Rectal smooth muscle tissue (tissue), 1 donor: Measurements from ENCODE around the gene TTPAL.

Source experiments
- H3K27ac ChIP-seq: one replicate; pipeline ENCODE4 v1.7.0; 2013; ENCODE audit warnings: low read depth, low read length, inconsistent platforms
- H3K27me3 ChIP-seq: one replicate; pipeline ENCODE4 v1.7.0; 2013; ENCODE audit warnings: low read length; ENCODE audit not compliant: control insufficient read depth, insufficient read depth
- H3K36me3 ChIP-seq: one replicate; pipeline ENCODE4 v1.7.0; 2013; ENCODE audit warnings: low read length; ENCODE audit not compliant: control insufficient read depth, insufficient read depth
- H3K4me1 ChIP-seq: one replicate; pipeline ENCODE4 v1.7.0; 2013; ENCODE audit warnings: low read length; ENCODE audit not compliant: control insufficient read depth, insufficient read depth
- H3K4me3 ChIP-seq: one replicate; pipeline ENCODE4 v1.7.0; 2013; ENCODE audit warnings: low read length
- H3K9ac ChIP-seq: one replicate; pipeline ENCODE4 v1.7.0; 2013; ENCODE audit warnings: low read length

TTPAL gene

GRCh38 chr20:44432618-44433577, 42.8 kb upstream of the TTPAL start:
- Histone ChIP-seq H3K9ac (no peak overlapping the region), H3K36me3 (peaks cover 5% of the 10 kb centered on the region), H3K27me3 (no peaks in the 10 kb centered on the region), H3K27ac (no peak overlapping the region), H3K4me3 (no peak overlapping the region), H3K4me1 (no peaks in the 10 kb centered on the region)

- no peak overlapping the region for H3K27ac ChIP-seq
- peaks cover 5% of the 10 kb centered on the region for H3K36me3 ChIP-seq
- H3K4me1 ChIP-seq, result no peaks in the 10 kb centered on the region
- no peak overlapping the region for H3K4me3 ChIP-seq
- no peak overlapping the region for H3K9ac ChIP-seq
- H3K27me3 ChIP-seq, result no peaks in the 10 kb centered on the region
Measured at GRCh38 chr20:44433751-44434538, 41.7 kb upstream of the TTPAL start.

GRCh38 chr20:44435630-44436335, 39.9 kb upstream of the TTPAL start:
- Histone ChIP-seq H3K4me1 (no peaks in the 10 kb centered on the region), H3K27me3 (no peaks in the 10 kb centered on the region), H3K36me3 (no peaks in the 10 kb centered on the region), H3K4me3 (no peak overlapping the region), H3K9ac (no peak overlapping the region), H3K27ac (no peak overlapping the region)

GRCh38 chr20:44436393-44436792, 39.3 kb upstream of the TTPAL start:
- no peaks in the 10 kb centered on the region for H3K27me3 ChIP-seq
- no peak overlapping the region for H3K27ac ChIP-seq
- H3K4me1 ChIP-seq, result no peaks in the 10 kb centered on the region
- H3K4me3 ChIP-seq, result no peak overlapping the region
- no peak overlapping the region for H3K9ac ChIP-seq
- H3K36me3 ChIP-seq, result no peaks in the 10 kb centered on the region

- H3K4me3 ChIP-seq, result no peak overlapping the region
- no peak overlapping the region for H3K9ac ChIP-seq
- no peaks in the 10 kb centered on the region for H3K4me1 ChIP-seq
- H3K27ac ChIP-seq, result no peak overlapping the region
- H3K27me3 ChIP-seq, result no peaks in the 10 kb centered on the region
- H3K36me3 ChIP-seq, result no peaks in the 10 kb centered on the region
Measured at GRCh38 chr20:44437497-44437896, 38.2 kb upstream of the TTPAL start.

GRCh38 chr20:44438782-44439181, 36.9 kb upstream of the TTPAL start:
- H3K36me3 ChIP-seq, result no peaks in the 10 kb centered on the region
- no peak overlapping the region for H3K27ac ChIP-seq
- H3K4me1 ChIP-seq, result no peaks in the 10 kb centered on the region
- no peak overlapping the region for H3K4me3 ChIP-seq
- no peak overlapping the region for H3K9ac ChIP-seq
- no peaks in the 10 kb centered on the region for H3K27me3 ChIP-seq

- no peak overlapping the region for H3K9ac ChIP-seq
- H3K27ac ChIP-seq, result no peak overlapping the region
- no peaks in the 10 kb centered on the region for H3K4me1 ChIP-seq
- no peaks in the 10 kb centered on the region for H3K36me3 ChIP-seq
- no peak overlapping the region for H3K4me3 ChIP-seq
- H3K27me3 ChIP-seq, result no peaks in the 10 kb centered on the region
Measured at GRCh38 chr20:44439318-44439717, 36.4 kb upstream of the TTPAL start.

- Histone ChIP-seq H3K36me3 (no peaks in the 10 kb centered on the region), H3K4me3 (no peak overlapping the region), H3K9ac (no peak overlapping the region), H3K4me1 (no peaks in the 10 kb centered on the region), H3K27me3 (no peaks in the 10 kb centered on the region), H3K27ac (no peak overlapping the region)
Measured at GRCh38 chr20:44442298-44443070, 33.2 kb upstream of the TTPAL start.

- Histone ChIP-seq H3K27ac (no peak overlapping the region), H3K36me3 (no peaks in the 10 kb centered on the region), H3K9ac (no peak overlapping the region), H3K4me3 (no peak overlapping the region), H3K27me3 (no peaks in the 10 kb centered on the region), H3K4me1 (no peaks in the 10 kb centered on the region)
Measured at GRCh38 chr20:44445742-44446710, 29.6 kb upstream of the TTPAL start.

- no peaks in the 10 kb centered on the region for H3K27me3 ChIP-seq
- no peak overlapping the region for H3K4me3 ChIP-seq
- no peak overlapping the region for H3K9ac ChIP-seq
- no peak overlapping the region for H3K27ac ChIP-seq
- H3K4me1 ChIP-seq, result no peaks in the 10 kb centered on the region
- no peaks in the 10 kb centered on the region for H3K36me3 ChIP-seq
Measured at GRCh38 chr20:44447827-44448419, 27.8 kb upstream of the TTPAL start.
